GM03348 (cell line): Measurements from ENCODE around the gene GALNS.
"Not testable (repeated sequence)": the region's sequence is repeated elsewhere in the genome, so short reads cannot be mapped to it uniquely, and the experiment has no call there.

Experiments used
- DNase-seq: peaks from one replicate; pipeline ENCODE4 v3.0.0; 2012; ENCODE audit warnings: low spot score

The GALNS gene

GRCh38 chr16:88783391-88784073 lies 73.2 kb downstream of the GALNS start:
- no peak for DNase-seq

- DNase-seq, result peak; percentile 90
Measured at GRCh38 chr16:88782454-88783390, 74.0 kb downstream of the GALNS start.

GRCh38 chr16:88781140-88782077 lies 75.3 kb downstream of the GALNS start:
- no peak for DNase-seq

- no peak for DNase-seq
Measured at GRCh38 chr16:88780142-88781062, 76.3 kb downstream of the GALNS start.

- DNase-seq, result no peak
Measured at GRCh38 chr16:88779406-88780141, 77.2 kb downstream of the GALNS start.

GRCh38 chr16:88778541-88779065 lies 78.1 kb downstream of the GALNS start:
- DNase-seq, result no peak

GRCh38 chr16:88778271-88778525 lies 78.5 kb downstream of the GALNS start:
- DNase-seq, result no peak

- DNase-seq, result no peak
Measured at GRCh38 chr16:88777471-88778270, 79.1 kb downstream of the GALNS start.

- DNase-seq, result no peak
Measured at GRCh38 chr16:88775825-88776224, 80.9 kb downstream of the GALNS start.

GRCh38 chr16:88774544-88775393 lies 82.0 kb downstream of the GALNS start:
- DNase-seq, result no peak

- DNase-seq, result peak; percentile 59
Measured at GRCh38 chr16:88773812-88774291, 82.9 kb downstream of the GALNS start.

- peak; percentile 97 for DNase-seq
Measured at GRCh38 chr16:88772871-88773811, 83.6 kb downstream of the GALNS start.

- not testable (repeated sequence) for DNase-seq
Measured at GRCh38 chr16:88771781-88772180, 85.0 kb downstream of the GALNS start.

- no peak for DNase-seq
Measured at GRCh38 chr16:88771294-88771772, 85.4 kb downstream of the GALNS start.

- no peak for DNase-seq
Measured at GRCh38 chr16:88770461-88771293, 86.1 kb downstream of the GALNS start.
